Kidney epithelial cell (primary cell): Measurements from ENCODE around the gene SMC3. TPM values are rescaled to one million over a fixed set of nuclear protein-coding genes. Genes with fewer than 3 reads are reported as not detected.

Experiments used
- DNase-seq: peaks from one replicate; pipeline ENCODE4 v3.0.0-alpha.2; 2010; ENCODE audit warnings: low read depth
- H3K27me3 ChIP-seq: 2 replicates; pipeline ENCODE4 v1.6.0; 2011; ENCODE audit warnings: low read length; ENCODE audit not compliant: control insufficient read depth, insufficient read depth
- H3K36me3 ChIP-seq: 2 replicates; pipeline ENCODE4 v1.5.1; 2011; ENCODE audit warnings: low read length; ENCODE audit not compliant: control insufficient read depth, insufficient read depth
- H3K4me3 ChIP-seq: 2 replicates; pipeline ENCODE4 v1.5.1; 2011; ENCODE audit warnings: low read depth, mild to moderate bottlenecking, control low read depth, low read length
- total RNA-seq: library from RNA; depleted of rRNA; stranded (reverse); fragments of >200 nt; gene quantifications from 2 replicates; pipeline ENCODE4 v1.2.3, GENCODE V29; 2015
- TF ChIP-seq, protein P1 (sequence below): IDR thresholded peaks from 2 replicates; pipeline ENCODE4 v1.5.1; 2011; ENCODE audit warnings: mild to moderate bottlenecking, moderate library complexity, low read length, control low read depth, inconsistent platforms; ENCODE audit not compliant: insufficient read depth, poor library complexity, severe bottlenecking

The SMC3 gene
- total RNA-seq, 1 donor from 2014 or later, result 35.3 TPM

DNA sequence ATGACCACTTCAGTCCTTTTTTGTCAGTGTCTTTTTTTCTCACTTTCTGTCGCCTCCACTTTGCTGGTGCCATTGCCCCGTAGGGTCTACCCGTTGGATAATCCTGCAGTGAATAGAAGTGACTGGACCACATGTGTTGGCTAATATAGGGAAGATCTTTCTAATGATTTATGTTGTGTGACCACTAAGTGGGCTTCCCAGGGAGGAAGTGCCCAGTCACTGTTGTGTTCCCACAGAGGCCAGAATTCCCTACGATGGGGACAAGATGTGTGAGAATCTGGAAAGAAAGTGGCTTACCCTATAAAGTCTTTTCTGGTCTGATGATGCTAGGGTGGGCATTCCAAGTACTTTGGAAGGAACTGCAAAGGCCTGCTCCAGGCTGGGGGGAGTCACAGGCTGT is 28.4 kb upstream of the SMC3 start:
- H3K36me3 ChIP-seq, result no peaks in the 10 kb centered on the region
- no peaks in the 10 kb centered on the region for H3K27me3 ChIP-seq
- TF ChIP-seq, protein P1, sequence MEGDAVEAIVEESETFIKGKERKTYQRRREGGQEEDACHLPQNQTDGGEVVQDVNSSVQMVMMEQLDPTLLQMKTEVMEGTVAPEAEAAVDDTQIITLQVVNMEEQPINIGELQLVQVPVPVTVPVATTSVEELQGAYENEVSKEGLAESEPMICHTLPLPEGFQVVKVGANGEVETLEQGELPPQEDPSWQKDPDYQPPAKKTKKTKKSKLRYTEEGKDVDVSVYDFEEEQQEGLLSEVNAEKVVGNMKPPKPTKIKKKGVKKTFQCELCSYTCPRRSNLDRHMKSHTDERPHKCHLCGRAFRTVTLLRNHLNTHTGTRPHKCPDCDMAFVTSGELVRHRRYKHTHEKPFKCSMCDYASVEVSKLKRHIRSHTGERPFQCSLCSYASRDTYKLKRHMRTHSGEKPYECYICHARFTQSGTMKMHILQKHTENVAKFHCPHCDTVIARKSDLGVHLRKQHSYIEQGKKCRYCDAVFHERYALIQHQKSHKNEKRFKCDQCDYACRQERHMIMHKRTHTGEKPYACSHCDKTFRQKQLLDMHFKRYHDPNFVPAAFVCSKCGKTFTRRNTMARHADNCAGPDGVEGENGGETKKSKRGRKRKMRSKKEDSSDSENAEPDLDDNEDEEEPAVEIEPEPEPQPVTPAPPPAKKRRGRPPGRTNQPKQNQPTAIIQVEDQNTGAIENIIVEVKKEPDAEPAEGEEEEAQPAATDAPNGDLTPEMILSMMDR, result no peak
- no peak for DNase-seq
- no peak overlapping the region for H3K4me3 ChIP-seq

DNA sequence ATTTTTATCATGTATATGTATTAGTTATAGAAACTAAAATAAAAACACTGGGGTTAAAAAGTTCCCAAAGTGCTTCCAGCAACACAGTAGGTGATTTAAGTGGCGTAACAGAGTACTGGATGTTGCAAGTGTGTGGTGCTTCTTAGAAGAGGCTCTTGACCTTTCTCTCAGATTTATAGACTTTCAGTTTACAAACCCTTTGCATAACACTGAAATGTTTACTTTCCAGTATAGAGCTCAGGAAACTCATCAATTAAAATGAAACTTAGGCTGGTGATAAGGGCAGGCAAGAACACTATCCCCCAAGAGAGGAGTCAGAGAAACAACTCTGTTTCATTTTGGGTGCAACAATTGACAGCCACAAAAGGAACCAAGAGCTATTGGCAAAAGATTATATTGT is 27.5 kb upstream of the SMC3 start:
- DNase-seq, result no peak
- no peaks in the 10 kb centered on the region for H3K27me3 ChIP-seq
- no peak overlapping the region for H3K4me3 ChIP-seq
- H3K36me3 ChIP-seq, result no peaks in the 10 kb centered on the region
- TF ChIP-seq, protein P1, result no peak

DNA sequence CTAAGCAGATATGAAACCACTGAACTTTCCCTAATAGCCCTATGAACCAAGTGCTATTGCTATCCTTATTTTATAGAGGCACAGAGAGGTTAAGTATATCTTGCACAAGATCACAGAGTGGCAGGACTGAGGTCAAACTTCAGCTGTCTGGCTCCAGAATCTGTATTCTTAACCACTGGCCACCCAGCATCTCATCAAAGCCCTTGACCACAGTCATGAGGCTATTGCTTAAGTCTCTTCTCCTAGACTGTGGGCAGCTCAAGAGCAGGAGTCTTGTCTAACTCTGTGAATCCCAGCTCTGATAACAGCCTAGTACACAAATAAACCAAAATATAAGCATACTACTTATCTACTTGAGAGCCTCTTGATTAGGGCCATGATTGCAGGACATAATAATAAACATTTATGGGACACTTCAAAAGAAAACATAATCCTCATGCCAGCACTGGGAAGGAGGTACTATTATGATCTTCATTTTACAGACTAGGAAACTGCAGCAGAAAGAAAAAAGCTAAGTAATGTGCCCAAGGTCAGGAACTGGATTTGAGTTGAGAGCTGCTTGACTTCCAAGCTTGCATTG is 22.4 kb upstream of the SMC3 start:
- Histone ChIP-seq H3K36me3 (no peaks in the 10 kb centered on the region), H3K4me3 (no peak overlapping the region), H3K27me3 (no peaks in the 10 kb centered on the region)
- TF ChIP-seq, protein P1, result no peak
- no peak for DNase-seq

DNA sequence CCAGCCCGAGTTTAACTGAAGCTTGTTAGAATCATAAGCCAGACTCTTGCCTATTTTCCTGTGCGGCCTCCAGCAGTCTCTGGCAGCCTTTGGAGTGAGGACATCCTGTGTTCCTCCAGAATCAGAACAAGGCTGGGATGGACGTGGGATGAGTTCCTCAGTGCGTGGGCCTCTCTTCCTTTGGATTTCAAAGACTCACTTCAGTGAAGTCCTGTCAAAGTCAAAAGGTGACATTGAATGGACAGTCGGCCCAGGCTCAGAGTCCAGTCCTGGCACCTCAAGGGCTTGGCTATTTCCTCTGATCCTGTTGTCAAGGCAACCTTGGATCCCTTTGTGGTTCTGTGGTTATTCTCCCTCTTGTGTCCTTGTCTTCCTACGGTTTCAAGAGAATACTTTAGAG is 21.4 kb upstream of the SMC3 start:
- H3K36me3 ChIP-seq, result no peaks in the 10 kb centered on the region
- TF ChIP-seq, protein P1, result no peak
- no peak for DNase-seq
- H3K27me3 ChIP-seq, result no peaks in the 10 kb centered on the region
- no peak overlapping the region for H3K4me3 ChIP-seq

DNA sequence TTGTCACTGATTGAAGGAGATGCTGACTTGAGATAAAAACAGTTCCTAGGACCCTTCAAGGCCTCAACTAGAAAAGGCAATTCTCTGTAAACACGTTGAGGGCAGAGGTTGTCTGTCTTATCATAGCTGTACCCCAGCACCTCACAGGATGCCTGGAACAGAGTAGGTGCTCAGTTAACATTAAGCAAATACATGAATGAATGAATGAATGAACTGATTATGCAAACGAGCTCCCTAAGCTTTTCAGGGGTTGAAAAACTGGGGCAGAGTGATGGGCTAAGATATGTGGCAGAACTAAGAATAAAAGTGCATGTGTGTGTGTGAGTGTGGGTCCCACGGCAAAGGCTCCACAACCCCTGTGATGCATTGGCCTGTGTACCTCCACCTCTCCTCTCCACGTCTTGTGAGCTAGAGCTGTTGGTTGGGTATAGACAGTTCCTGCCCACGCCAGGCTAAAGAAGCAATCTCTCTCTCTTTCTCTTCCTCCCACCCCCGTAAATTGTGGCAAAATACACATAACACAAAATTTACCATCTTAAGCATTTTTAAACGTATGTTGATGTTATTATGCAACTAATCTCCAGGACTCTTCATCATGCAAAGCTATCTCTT is 20.9 kb upstream of the SMC3 start:
- TF ChIP-seq, protein P1, result no peak
- no peak for DNase-seq
- no peaks in the 10 kb centered on the region for H3K36me3 ChIP-seq
- no peak overlapping the region for H3K4me3 ChIP-seq
- H3K27me3 ChIP-seq, result no peaks in the 10 kb centered on the region
